ENCODE measurements around the gene C1QB.

DNA sequence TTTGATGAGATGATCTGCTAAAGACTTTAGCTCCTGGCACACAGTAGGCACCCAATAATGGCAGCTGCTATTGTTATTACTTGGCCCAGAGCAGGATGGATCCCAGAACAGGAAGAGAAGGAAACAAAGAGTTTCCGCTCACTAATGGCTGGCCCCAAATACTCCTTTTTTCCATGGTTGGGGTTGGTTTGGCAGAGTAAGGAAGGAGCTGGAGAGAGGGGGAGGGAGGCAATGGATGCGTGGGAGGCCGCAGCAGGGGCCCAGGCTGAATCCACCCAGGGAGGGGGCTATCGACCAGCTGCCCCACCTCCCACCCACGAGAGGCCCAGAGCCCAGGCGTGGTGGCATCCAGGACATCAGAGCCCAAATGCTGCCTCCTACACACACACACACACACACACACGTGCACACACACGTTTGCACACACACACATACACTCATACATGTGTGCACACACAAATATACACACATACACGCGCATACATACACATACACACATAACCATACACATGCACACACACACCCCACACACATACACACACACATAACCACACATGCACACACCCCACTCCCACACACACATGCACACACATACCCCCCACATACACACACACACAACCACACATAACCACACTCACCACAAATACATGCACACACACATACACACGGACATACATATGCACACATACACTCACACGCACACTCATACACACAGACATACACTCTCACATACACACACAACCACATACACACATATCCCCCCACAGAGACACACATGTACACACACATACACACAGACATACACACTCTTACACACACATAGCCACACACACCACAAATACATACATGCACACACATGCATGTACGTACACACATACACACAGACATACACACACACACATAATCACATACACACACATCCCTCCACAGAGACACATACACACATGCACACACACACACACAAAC lies 25.2 kb downstream of the C1QB start:
- TF ChIP-seq, protein P1, sequence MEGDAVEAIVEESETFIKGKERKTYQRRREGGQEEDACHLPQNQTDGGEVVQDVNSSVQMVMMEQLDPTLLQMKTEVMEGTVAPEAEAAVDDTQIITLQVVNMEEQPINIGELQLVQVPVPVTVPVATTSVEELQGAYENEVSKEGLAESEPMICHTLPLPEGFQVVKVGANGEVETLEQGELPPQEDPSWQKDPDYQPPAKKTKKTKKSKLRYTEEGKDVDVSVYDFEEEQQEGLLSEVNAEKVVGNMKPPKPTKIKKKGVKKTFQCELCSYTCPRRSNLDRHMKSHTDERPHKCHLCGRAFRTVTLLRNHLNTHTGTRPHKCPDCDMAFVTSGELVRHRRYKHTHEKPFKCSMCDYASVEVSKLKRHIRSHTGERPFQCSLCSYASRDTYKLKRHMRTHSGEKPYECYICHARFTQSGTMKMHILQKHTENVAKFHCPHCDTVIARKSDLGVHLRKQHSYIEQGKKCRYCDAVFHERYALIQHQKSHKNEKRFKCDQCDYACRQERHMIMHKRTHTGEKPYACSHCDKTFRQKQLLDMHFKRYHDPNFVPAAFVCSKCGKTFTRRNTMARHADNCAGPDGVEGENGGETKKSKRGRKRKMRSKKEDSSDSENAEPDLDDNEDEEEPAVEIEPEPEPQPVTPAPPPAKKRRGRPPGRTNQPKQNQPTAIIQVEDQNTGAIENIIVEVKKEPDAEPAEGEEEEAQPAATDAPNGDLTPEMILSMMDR (IDR thresholded peaks at IDR 0.05): no peak
- TF ChIP-seq POLR2AphosphoS5 (IDR thresholded peaks at IDR 0.05; ENCODE audit: insufficient read depth in 1 of 2, low read depth in 1 of 2) (no peak), POLR2A (IDR thresholded peaks at IDR 0.05) (no peak)

Data from vagina (tissue), 2 donors.